Esophagus muscularis mucosa (tissue), 4 donors: ENCODE results near the gene ESR2.

Source experiments
- EP300 ChIP-seq: sonication (generic); formaldehyde crosslinking; IDR thresholded peaks from one replicate; pipeline ENCODE4 v1.6.1; 2017; ENCODE audit warnings: antibody characterized with exemption
- POLR2A ChIP-seq: fragments of 450-650 bp; IDR thresholded peaks from one replicate; pipeline ENCODE4 v1.6.1; 2017; ENCODE audit warnings: antibody characterized with exemption, moderate library complexity, mild to moderate bottlenecking, low read depth
- TF ChIP-seq, protein P1 (sequence below), 3 experiments: fragments of 200-600 bp in 2 of 3; fragments of 450-650 bp in 1 of 3; sonication (generic) in 2 of 3; IDR thresholded peaks; one replicate each; pipeline ENCODE4 v1.5.1; 2017 to 2019; ENCODE audit warnings: antibody characterized with exemption in 3 of 3, mild to moderate bottlenecking in 2 of 3, moderate library complexity in 1 of 3

DNA sequence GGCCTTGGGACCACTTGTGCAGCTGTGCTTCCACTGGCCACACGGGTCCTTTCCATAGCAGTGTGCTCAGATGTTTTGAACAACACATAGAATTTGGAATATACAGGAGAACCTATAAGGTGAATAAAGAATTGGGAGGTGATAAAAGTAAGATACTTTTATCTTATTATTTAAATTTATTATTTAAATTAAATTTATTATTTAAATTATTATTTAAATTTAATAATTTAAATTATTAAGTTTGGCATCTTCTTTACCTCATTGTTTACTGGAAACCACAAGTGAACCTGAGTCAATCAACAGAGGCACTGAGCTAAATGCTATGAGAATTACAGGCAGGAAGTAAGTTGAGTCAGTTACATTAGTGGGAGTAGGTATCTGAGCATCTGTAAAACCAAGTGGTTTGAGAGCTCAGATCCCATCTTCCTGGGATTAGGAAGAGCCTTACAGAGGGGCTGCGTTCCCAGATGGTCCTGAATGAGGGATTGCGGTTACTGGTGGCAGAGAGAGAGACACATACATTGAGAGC, 103.1 kb downstream of the ESR2 start:
- TF ChIP-seq, protein P1, sequence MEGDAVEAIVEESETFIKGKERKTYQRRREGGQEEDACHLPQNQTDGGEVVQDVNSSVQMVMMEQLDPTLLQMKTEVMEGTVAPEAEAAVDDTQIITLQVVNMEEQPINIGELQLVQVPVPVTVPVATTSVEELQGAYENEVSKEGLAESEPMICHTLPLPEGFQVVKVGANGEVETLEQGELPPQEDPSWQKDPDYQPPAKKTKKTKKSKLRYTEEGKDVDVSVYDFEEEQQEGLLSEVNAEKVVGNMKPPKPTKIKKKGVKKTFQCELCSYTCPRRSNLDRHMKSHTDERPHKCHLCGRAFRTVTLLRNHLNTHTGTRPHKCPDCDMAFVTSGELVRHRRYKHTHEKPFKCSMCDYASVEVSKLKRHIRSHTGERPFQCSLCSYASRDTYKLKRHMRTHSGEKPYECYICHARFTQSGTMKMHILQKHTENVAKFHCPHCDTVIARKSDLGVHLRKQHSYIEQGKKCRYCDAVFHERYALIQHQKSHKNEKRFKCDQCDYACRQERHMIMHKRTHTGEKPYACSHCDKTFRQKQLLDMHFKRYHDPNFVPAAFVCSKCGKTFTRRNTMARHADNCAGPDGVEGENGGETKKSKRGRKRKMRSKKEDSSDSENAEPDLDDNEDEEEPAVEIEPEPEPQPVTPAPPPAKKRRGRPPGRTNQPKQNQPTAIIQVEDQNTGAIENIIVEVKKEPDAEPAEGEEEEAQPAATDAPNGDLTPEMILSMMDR (IDR thresholded peaks at IDR 0.05) = no peak
- no peak for TF ChIP-seq POLR2A
- TF ChIP-seq EP300 = no peak
